Erythroblast (primary cell): ENCODE data around the gene COMMD9.

ENCODE experiments used
- DNase-seq, 2 experiments: peaks; one replicate each; lab custom pipeline; 2025; lab: John Stamatoyannopoulos, UW
- GATA1 ChIP-seq: IDR thresholded peaks from 2 replicates; pipeline ENCODE4 v1.6.1; 2011; ENCODE audit warnings: low read depth, mild to moderate bottlenecking, control low read depth, low read length, moderate library complexity
- POLR2A ChIP-seq: IDR thresholded peaks from 2 replicates; pipeline ENCODE4 v1.6.1; 2011; ENCODE audit warnings: mild to moderate bottlenecking, low read length

COMMD9 gene

GRCh38 chr11:36278531-36279282 is 10.5 kb downstream of the COMMD9 start:
- TF ChIP-seq GATA1 = no peak
- TF ChIP-seq POLR2A = no peak
- DNase-seq = no peak

GRCh38 chr11:36274414-36274813 is 14.8 kb downstream of the COMMD9 start:
- no peak for DNase-seq
- no peak for TF ChIP-seq GATA1
- no peak for TF ChIP-seq POLR2A

GRCh38 chr11:36273110-36273509 is 16.1 kb downstream of the COMMD9 start:
- DNase-seq = no peak
- TF ChIP-seq POLR2A (no peak), GATA1 (no peak)

- DNase-seq = peak in 1 of 2 experiments; percentile 4
- TF ChIP-seq POLR2A (no peak), GATA1 (no peak)
Measured at GRCh38 chr11:36271794-36272407, 17.3 kb downstream of the COMMD9 start.

GRCh38 chr11:36270701-36271100 is 18.5 kb downstream of the COMMD9 start:
- no peak for DNase-seq

GRCh38 chr11:36268337-36268985 is 20.8 kb downstream of the COMMD9 start:
- no peak for TF ChIP-seq GATA1
- DNase-seq = no peak

More at GRCh38 chr11:36270701-36271100, 18.5 kb downstream of the COMMD9 start:
- TF ChIP-seq POLR2A (no peak), GATA1 (no peak)

- no peak for DNase-seq
- no peak for TF ChIP-seq POLR2A
- TF ChIP-seq GATA1 = no peak
Measured at GRCh38 chr11:36266767-36267166, 22.5 kb downstream of the COMMD9 start.

GRCh38 chr11:36265793-36266628 is 23.2 kb downstream of the COMMD9 start:
- TF ChIP-seq POLR2A = no peak
- no peak for TF ChIP-seq GATA1
- DNase-seq = peak; percentile 47 to 77

- TF ChIP-seq GATA1 = no peak
- TF ChIP-seq POLR2A = no peak
- no peak for DNase-seq
Measured at GRCh38 chr11:36264973-36265344, 24.3 kb downstream of the COMMD9 start.

GRCh38 chr11:36264011-36264972 is 24.9 kb downstream of the COMMD9 start:
- DNase-seq = no peak
- TF ChIP-seq POLR2A = no peak
- no peak for TF ChIP-seq GATA1

GRCh38 chr11:36261094-36261493 is 28.1 kb downstream of the COMMD9 start:
- no peak for TF ChIP-seq GATA1
- no peak for TF ChIP-seq POLR2A
- no peak for DNase-seq

- TF ChIP-seq POLR2A (no peak), GATA1 (no peak)
- peak; percentile 52 to 59 for DNase-seq
Measured at GRCh38 chr11:36258730-36259360, 30.4 kb downstream of the COMMD9 start.
